Suppressor macrophage treated with lipopolysaccharide for 1 hour (primary cell): ENCODE results near the gene ATG9B.

Experiments
- DNase-seq, 3 donors: peaks; one replicate each; pipeline ENCODE4 v3.0.0-alpha.2; 2020 to 2022

The ATG9B gene, protein sequence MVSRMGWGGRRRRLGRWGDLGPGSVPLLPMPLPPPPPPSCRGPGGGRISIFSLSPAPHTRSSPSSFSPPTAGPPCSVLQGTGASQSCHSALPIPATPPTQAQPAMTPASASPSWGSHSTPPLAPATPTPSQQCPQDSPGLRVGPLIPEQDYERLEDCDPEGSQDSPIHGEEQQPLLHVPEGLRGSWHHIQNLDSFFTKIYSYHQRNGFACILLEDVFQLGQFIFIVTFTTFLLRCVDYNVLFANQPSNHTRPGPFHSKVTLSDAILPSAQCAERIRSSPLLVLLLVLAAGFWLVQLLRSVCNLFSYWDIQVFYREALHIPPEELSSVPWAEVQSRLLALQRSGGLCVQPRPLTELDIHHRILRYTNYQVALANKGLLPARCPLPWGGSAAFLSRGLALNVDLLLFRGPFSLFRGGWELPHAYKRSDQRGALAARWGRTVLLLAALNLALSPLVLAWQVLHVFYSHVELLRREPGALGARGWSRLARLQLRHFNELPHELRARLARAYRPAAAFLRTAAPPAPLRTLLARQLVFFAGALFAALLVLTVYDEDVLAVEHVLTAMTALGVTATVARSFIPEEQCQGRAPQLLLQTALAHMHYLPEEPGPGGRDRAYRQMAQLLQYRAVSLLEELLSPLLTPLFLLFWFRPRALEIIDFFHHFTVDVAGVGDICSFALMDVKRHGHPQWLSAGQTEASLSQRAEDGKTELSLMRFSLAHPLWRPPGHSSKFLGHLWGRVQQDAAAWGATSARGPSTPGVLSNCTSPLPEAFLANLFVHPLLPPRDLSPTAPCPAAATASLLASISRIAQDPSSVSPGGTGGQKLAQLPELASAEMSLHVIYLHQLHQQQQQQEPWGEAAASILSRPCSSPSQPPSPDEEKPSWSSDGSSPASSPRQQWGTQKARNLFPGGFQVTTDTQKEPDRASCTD

DNA sequence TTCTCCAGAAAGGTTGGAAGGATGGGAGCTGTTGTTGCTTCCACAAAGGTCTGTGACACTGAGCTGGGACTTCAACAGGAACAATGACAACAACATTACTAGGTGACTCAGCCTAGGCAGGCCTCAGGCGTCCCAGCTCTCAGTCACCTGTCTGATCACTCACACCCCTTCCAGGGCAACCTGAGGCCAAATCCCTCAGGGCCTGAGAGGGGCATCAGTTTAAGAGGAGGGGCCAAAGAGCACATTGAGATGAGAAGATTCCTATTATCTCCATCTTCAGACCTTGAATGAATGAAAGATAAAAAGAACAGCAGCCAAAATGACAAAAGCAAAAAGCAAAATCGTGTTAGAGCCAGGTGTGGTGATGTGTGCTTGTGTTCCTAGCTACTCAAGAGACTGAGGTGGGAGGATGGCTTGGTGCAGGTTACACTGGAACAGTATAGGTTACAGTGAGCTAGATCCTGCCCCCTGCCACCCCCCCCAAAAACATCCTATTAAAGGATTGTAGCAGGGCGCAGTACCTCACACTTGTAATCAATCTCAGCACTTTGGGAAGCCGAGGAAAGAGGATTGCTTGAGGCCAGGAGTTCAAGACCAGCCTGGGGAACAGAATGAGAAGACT, at the start of gene ATG9B:
TSS of gene ATG9B (minus strand) at position 60 of the 622 bp plus-strand sequence. CDS start 71 bp downstream, outside the sequence.
- DNase-seq, result no peak

DNA sequence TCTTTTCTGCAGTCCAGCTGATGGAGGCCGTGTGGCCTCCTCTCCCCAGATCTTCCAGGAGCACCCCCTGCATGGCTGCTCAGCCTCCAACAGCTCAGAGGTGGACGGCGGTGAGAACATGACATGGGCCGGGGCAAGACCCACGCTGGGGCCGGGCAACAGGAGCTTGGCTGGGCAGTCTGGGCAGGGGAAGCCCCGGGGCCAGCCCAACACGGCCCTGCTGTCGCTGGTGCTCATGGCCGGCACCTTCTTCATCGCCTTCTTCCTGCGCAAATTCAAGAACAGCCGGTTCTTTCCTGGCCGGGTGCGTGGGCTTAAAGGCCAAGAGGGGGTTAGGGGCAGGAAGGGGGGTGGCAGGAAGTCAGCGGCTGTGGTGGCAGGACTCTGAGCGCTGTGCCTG, 49.7 kb upstream of the ATG9B start:
- DNase-seq, result no peak

DNA sequence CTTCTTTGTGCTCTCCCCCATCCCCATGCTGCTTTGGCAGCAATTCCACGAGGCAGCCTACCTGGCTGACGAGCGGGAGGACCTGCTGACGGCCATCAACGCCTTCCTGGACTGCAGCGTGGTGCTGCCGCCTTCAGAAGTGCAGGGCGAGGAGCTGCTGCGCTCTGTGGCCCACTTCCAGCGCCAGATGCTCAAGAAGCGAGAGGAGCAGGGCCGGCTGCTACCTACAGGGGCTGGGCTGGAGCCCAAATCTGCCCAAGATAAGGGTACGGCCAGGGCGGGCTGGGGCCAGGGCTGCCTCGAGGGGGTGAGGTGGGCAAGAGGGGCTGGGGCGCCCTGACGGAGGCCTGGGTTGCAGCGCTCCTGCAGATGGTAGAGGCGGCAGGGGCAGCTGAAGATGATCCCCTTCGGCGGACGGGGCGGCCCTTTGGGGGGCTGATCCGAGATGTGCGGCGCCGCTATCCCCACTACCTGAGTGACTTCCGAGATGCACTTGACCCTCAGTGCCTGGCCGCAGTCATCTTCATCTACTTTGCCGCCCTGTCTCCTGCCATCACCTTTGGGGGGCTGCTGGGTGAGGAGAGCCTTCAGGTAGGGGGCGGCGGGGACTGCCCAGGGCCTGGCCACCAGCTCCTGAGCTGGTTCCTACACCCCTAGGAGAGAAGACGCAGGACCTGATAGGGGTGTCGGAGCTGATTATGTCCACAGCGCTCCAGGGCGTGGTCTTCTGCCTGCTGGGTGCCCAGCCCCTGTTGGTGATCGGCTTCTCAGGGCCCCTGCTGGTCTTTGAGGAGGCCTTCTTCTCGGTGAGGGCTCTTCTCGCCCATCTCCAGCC, 47.0 kb upstream of the ATG9B start:
- DNase-seq, result no peak

DNA sequence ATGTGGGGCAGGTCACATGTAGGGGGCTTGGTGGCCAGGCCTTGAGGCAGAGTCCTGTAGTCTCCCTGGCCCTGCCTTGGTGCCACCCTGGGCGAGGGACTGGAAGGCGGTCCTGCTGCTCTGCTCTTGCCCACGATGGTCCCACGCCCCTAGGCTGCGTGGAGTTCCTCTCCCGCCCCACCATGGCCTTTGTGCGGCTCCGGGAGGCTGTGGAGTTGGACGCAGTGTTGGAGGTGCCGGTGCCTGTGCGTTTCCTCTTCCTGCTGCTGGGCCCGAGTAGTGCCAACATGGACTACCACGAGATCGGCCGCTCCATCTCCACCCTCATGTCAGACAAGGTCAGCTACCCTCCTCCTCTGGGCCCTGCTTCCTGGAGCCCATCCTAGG, 46.3 kb upstream of the ATG9B start:
- no peak for DNase-seq

DNA sequence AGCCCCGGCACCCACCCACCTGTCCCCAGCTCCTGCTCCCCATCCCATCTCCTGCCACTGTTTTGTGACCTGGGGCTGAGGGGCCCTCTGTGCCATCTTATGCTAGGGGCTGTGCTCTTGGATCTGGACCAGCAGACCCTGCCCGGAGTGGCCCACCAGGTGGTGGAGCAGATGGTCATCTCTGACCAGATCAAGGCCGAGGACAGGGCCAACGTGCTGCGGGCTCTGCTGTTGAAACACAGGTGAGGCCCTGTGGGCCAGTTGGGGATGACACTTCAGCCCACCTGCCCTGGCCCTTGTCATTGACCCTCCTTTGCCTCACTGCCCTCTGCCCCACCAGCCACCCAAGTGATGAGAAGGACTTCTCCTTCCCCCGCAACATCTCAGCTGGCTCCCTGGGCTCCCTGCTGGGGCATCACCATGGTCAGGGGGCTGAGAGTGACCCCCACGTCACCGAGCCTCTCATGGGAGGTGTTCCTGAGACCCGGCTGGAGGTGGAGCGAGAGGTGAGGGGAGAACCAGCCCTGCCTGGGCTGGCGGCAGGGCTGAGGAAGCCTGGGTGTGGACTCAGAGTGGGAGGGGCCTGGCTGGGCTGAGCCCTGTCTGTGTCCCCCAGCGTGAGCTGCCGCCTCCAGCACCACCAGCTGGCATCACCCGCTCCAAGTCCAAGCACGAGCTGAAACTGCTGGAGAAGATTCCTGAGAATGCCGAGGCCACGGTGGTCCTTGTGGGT, 45.7 kb upstream of the ATG9B start:
- DNase-seq, result no peak

DNA sequence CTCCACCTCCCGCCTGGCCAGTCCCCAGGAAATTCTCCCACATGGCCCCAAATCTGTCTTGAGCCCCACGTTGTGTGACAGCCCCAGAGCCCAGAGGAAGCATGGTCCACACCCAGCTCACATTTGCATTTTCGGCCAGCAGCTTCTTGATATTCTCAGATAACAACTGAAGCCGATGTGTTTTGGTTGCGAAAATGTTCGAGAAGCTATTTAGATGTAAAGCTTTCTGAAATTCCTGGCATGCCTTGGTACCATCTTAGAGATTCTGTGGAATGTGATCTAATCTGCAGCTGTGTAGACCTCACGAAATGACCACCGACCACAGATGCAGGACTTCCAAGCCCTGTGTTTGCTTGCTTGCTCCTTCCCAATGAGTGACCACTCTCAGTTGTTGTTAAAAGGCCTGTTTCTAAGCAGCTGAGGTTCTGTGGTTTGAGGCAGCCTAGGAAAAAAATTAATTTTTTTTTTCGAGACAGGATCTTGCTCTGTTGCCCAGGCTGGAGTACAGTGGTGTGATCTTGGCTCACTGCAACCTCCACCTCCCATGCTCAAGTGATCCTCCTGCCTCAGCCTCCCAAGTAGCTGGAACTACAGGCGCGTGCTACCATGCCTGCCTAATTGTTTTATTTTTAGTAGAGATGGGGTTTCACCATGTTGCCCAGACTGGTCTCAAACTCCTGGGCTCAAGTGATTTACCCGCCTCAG, 43.9 kb upstream of the ATG9B start:
- no peak for DNase-seq

DNA sequence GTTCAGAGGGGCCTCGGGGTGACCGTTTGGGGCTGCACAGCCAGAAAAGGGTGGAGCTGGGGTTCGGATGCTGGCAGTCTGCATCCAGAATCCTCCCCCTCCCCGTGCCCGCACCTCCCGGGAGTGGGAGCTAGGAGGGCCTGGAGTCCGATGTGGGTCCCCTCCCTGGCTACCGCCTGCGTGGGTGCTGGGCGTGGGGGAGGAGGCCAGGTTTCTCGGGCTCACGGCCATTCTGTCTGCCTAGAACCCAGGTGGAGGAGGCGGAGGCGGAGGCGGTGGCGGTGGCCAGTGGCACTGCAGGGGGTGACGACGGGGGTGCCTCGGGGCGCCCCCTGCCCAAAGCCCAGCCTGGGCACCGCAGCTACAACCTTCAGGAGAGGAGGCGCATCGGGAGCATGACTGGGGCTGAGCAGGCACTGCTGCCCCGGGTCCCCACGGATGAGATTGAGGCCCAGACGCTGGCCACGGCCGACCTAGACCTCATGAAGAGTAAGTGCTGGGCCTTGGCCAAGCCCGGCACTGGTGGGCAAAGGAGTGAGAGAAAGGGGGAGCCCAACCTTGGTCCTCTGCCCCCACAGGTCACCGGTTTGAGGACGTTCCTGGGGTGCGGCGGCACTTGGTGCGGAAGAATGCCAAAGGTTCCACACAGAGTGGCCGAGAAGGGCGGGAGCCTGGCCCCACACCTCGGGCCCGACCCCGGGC, 42.1 kb upstream of the ATG9B start:
- DNase-seq, result no peak

DNA sequence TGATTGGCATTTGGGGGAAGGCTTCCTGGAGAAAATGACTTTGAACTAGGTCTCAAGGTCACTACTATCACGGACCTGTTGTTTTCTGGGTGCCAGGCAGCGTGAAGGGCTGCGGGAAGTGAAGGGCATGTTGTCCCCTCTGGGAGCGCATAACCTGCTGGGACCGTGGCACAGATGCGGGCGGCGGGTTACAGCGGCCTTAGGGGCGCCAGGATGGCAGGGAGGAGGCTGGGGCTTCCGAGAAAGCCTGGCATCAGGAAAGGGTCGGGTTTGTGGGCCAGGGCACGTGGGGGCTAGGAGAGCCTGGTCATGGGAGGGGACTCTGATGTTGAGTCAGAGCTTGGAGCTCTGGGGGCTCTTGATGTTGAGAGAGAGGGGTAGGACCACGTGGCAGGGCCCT, 41.2 kb upstream of the ATG9B start:
- no peak for DNase-seq

DNA sequence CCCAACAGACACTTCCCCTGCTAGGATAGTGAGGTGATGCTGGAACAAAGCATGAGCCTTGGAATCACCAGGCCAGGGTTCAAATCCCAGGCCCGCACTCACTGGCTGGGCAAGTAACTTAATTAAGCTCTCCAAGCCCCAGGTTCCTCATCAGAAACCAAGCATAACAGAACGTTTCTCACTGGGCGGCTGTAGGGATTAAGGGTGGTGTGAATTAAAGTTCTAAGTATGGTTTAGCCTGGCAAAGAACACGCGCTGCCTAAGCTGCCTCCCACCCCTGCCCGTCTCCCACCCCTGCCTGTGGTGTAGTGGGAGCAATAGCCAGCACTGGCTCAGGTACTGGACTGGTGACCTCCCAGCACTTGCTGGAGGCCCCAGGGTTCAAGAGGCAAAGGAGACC, 40.7 kb upstream of the ATG9B start:
- DNase-seq, result no peak

DNA sequence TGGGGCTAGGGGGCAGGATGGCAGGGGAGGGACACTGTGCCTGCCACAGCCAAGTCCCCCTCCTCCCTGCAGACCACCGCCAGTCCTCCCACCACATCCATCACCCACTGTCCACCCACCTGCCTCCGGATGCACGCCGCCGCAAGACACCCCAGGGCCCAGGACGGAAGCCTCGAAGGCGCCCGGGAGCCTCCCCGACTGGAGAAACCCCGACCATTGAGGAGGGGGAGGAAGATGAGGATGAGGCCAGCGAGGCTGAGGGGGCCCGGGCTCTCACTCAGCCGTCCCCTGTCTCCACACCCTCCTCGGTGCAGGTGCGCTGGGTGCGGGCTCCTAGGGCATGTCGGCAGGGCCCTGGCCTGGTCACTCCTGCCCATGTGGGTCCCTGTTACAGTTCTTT, 40.2 kb upstream of the ATG9B start:
- no peak for DNase-seq

DNA sequence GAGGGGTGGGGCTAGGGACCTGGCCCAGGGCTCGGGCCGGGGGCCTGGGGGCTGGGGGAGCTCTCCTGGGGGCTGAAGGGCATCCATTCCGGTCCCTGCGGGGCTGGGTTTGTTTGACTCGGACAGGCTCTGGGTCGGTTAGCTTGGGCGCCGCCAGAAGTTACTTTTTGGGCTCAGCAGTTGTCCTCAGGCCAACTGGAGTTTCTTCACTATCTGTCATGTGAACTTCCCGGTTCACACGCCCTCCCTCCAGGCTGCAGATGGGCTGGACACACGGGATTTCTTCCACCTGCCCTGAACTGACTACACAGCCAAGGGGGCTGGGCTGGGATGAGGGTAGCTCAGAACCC, 38.9 kb upstream of the ATG9B start:
- no peak for DNase-seq

DNA sequence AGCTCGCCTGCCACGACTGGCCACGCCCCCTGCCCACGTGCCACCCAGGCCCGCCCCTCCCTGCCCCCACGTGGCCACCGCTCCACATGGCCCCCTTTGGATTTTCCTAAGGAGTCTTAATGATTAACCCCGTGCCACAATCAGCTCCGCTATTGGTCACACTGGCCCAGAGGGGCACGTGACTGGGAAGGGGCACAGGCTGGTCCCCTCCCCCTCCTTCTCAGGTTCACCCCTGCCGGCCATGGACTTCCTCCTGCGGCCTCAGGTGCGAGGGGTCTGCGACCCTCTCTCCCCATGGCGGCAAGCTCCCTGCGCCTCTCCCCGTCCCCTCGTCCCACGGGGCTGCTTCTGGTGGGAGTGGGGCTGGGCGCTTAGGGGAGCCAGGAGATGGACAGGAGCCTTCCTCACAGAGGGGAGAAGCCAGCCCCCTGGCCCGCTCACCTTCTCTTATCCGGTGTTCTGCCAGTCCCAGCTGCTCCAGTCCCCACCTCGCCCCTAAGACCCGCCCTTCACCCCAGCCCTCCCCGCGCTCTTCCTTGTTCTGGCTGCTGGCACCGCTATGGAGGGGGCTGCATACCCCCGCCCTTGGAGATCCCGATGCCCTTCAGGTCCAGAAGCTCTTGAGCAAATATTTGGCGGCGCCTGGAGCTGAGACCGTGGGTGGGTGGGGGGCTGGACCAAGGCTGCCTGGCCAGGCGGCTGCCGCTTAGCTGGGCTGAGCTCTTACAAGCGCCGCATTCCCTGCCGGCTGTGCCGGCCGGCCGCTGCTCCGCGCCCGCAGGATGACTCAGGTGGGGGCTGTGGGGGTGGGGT, 38.3 kb upstream of the ATG9B start:
- DNase-seq, result peak in 2 of 3 donors; percentile 4 to 26

DNA sequence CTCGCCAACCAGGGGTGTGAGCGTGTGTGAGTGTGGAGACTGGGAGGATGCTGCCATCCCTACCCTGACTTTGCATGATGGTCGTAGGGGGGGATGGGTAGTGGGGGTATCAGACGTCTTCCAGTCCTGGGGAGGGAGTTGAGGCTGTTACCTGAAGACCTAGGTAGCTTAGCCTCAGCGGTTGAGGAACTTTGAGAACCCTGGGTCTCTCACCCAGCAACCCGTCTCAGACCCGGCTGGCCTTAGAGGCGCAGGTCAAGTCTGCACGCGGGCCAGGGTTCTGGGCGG, 37.8 kb upstream of the ATG9B start:
- no peak for DNase-seq

DNA sequence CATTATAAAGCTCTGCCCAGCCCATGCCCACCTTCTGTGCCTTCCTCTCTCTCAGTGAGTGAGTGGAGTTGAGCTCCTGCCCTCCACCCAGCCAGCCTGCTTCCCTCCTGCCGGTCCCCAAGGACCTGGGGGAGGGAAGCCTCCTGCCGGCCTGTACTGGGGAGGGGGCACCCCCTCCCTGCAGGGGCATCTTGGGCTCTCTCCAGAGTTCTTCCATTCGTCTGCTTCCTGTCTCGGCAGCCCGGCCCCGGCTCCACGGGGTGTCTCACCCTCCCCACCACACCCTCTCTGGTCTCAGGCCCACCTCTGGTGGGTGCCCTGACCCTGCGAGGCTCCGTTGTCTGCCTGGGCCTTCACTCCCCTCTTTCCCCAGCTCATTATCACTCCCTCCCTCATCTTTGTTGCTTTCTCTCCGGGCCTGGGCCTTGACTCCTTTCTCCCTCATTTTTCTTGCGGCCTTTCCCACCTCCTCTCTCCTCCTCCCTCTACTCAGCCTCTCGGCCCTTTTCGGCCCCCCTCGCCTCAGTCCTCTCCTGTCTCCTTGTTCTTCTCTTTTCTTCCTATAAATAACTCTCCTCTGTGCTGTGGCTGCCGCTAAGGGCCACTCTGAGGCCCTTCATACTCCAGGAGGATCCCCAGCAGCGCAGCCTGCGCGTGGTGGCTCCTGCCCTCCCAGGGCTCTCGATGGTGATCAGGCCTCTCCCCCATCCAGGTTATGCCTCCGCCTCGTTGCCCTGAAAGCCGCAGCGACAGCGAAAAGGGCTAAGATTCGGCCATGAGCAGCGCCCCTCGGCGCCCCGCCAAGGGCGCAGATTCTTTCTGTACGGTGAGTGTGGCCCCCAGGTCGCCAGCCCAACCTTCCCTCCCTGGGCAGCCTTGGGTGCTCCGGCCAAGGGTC, 37.2 kb upstream of the ATG9B start:
- DNase-seq, result no peak

DNA sequence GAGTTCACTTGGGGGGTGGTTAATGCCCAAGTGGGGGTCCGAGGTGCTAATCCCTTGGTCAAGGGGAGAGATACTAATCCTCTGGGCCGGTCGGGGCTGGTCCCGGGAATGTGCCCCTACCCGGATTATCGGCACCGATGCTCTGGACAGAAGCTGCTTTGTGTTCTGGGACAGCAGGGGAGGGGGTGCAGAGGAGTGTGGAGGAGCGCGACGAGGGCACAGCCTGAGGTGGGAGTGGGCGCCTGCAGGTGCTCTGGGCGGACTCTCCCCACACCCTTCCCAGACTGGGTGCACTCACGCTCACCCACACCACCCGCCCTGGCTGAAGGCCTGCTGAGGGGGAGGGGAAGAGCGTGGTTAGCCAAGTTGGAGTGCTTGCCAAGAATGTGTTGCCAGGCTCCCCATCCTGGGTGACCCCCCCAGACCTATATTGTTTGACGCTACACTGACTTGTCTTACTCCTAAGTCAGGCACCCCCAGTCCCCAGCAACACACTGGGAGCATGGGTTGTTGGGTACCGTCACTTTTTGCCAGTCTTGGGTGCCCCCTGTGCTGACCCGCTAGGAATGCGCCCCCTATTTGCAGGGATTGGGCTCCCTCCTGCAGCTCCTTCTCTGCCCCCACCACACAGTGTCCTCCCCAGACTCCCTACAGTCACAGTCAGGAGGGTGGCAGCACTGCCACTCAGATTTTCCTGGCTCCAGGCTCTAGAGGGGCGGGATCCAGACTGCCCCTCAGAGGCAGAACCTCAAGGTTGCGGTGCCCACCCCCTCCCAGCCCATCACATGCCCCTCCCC, 36.3 kb upstream of the ATG9B start:
- DNase-seq, result peak; percentile 10 to 31 (median 24)

DNA sequence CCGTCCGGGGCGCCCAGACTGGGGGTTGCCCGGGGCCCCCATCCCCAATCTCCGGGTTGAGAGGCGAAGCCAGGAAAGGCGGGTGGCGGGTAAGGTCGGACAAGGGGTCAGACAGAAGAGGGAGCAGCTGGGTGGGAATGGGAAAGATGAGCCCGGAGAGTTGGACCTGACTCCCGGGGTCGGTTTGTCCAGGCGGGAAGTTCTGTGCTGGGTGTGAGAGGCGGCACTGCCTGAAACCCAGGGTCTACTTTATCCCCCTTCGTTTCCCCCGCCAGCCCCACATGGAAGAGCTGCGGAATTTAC, 35.8 kb upstream of the ATG9B start:
- no peak for DNase-seq

DNA sequence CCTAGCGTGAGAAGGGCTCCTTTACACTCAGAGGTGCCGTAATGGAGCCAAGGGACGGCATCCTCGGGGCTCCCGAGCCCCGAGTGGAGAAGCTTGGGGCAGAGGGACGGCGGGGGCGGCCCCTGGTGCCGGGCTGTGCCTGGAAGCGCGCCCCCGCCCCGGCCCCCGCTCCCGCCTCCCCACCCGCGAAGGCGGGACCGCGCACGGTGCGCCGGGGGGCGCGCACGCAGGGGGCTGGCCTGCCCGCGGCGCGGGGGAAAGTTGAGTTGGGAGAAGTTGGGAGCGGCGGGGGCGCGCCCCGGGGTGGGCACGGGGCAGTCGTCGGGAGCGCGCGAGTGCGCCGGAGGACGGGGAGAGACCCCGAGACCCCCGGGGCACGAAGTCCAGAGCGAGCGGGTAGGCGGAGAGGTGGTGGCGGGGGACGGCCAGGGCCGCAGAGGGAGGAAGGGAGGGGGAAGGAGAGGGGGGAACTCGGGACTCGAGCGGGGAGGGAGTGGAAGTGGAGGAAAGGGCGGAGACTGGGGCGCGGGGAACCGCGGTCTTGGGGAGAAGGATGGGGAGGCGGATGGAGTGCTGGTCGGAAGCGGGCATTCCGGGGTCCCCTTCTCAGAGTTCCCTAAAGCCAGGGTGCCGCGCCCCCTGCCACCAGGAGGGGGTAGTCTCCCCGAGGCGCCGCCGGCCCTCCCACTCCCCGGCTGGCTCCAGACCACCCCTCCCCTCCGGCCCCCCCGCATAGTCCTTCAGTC, 35.2 kb upstream of the ATG9B start, which contains the start of gene SLC4A2:
TSS of gene SLC4A2 (plus strand) at position 223 of the 746 bp plus-strand sequence. CDS start 2,399 bp downstream, outside the sequence.
- peak; percentile 64 to 90 (median 68) for DNase-seq
